Suprapubic skin (tissue), 4 donors: ENCODE results near the gene TMEM80.

Experiments
- CTCF ChIP-seq, 2 donors: fragments of 200-600 bp in 1 of 2; fragments of 450-650 bp in 1 of 2; sonication (generic) in 1 of 2; IDR thresholded peaks; one replicate each; pipeline ENCODE4 v1.5.1; 2016 to 2019; ENCODE audit warnings: antibody characterized with exemption in 2 of 2, mild to moderate bottlenecking in 1 of 2, moderate library complexity in 1 of 2
- EP300 ChIP-seq: sonication (generic); formaldehyde crosslinking; IDR thresholded peaks from one replicate; pipeline ENCODE4 v1.6.1; 2017; ENCODE audit warnings: antibody characterized with exemption
- POLR2A ChIP-seq, 2 donors: fragments of 450-650 bp; IDR thresholded peaks; one replicate each; pipeline ENCODE4 v1.6.1; 2017; ENCODE audit warnings: antibody characterized with exemption in 2 of 2, mild to moderate bottlenecking in 2 of 2, moderate library complexity in 2 of 2
- POLR2AphosphoS5 ChIP-seq, 3 donors: sonication (generic); formaldehyde crosslinking; IDR thresholded peaks; one replicate each; pipeline ENCODE4 v1.6.1; 2017; ENCODE audit warnings: antibody characterized with exemption in 3 of 3

GRCh38 chr11:722346-722811 lies 26.8 kb downstream of the TMEM80 start:
- TF ChIP-seq CTCF (IDR thresholded peaks at IDR 0.05) (no peak), POLR2A (IDR thresholded peaks at IDR 0.05) (no peak), POLR2AphosphoS5 (IDR thresholded peaks at IDR 0.05) (no peak), EP300 (no peak)
